ENCODE results near the gene PTPRD.

Gene PTPRD

GRCh38 chr9:8845808-8846207 is 1767.0 kb downstream of the PTPRD start:
- no peak for DNase-seq

GRCh38 chr9:8845376-8845775 is 1767.4 kb downstream of the PTPRD start:
- no peak for DNase-seq

- DNase-seq, result no peak
These were observed 1768.3 kb downstream of the PTPRD start for GRCh38 chr9:8844549-8844948.

GRCh38 chr9:8842402-8843193 is 1770.2 kb downstream of the PTPRD start:
- no peak for DNase-seq

- no peak for DNase-seq
These were observed 1774.7 kb downstream of the PTPRD start for GRCh38 chr9:8838136-8838535.

- DNase-seq, result no peak
These were observed 1777.5 kb downstream of the PTPRD start for GRCh38 chr9:8835291-8835690.

GRCh38 chr9:8832955-8833354 is 1779.8 kb downstream of the PTPRD start:
- no peak for DNase-seq

GRCh38 chr9:8832386-8832785 is 1780.4 kb downstream of the PTPRD start:
- DNase-seq, result no peak

- no peak for DNase-seq
These were observed 1781.2 kb downstream of the PTPRD start for GRCh38 chr9:8831568-8831967.

- no peak for DNase-seq
These were observed 1786.5 kb downstream of the PTPRD start for GRCh38 chr9:8826281-8826680.

- no peak for DNase-seq
These were observed 1787.1 kb downstream of the PTPRD start for GRCh38 chr9:8825585-8826147.

- DNase-seq, result no peak
These were observed 1789.5 kb downstream of the PTPRD start for GRCh38 chr9:8823131-8823895.

- no peak for DNase-seq
These were observed 1790.2 kb downstream of the PTPRD start for GRCh38 chr9:8822667-8823025.

- no peak for DNase-seq
These were observed 1790.7 kb downstream of the PTPRD start for GRCh38 chr9:8821910-8822666.

- no peak for DNase-seq
These were observed 1795.5 kb downstream of the PTPRD start for GRCh38 chr9:8817335-8817734.

- DNase-seq, result no peak
These were observed 1796.4 kb downstream of the PTPRD start for GRCh38 chr9:8816361-8816760.

- no peak for DNase-seq
These were observed 1796.9 kb downstream of the PTPRD start for GRCh38 chr9:8815931-8816330.

GRCh38 chr9:8815219-8815618 is 1797.6 kb downstream of the PTPRD start:
- no peak for DNase-seq

- no peak for DNase-seq
These were observed 1799.9 kb downstream of the PTPRD start for GRCh38 chr9:8812888-8813287.

GRCh38 chr9:8809741-8810140 is 1803.1 kb downstream of the PTPRD start:
- DNase-seq, result no peak

GRCh38 chr9:8806150-8806549 is 1806.7 kb downstream of the PTPRD start:
- DNase-seq, result no peak

GRCh38 chr9:8804613-8805012 is 1808.2 kb downstream of the PTPRD start:
- DNase-seq, result no peak

- DNase-seq, result no peak
These were observed 1810.6 kb downstream of the PTPRD start for GRCh38 chr9:8802242-8802641.
